Stimulated activated CD8-positive, alpha-beta memory T cell treated with anti-CD3 and anti-CD28 coated beads, Interleukin-4, amount 100 ng/mL, for 24 hours (primary cell): ENCODE measurements around the gene AKAP13.

Source experiments
- DNase-seq: peaks from one replicate; pipeline ENCODE4 v3.0.0-alpha.2; 2020; ENCODE audit warnings: low read depth

Gene AKAP13

GRCh38 chr15:85706779-85707518 lies 326.5 kb downstream of the AKAP13 start:
- DNase-seq: no peak

- DNase-seq: no peak
Measured at GRCh38 chr15:85707519-85708338, 327.3 kb downstream of the AKAP13 start.

DNA sequence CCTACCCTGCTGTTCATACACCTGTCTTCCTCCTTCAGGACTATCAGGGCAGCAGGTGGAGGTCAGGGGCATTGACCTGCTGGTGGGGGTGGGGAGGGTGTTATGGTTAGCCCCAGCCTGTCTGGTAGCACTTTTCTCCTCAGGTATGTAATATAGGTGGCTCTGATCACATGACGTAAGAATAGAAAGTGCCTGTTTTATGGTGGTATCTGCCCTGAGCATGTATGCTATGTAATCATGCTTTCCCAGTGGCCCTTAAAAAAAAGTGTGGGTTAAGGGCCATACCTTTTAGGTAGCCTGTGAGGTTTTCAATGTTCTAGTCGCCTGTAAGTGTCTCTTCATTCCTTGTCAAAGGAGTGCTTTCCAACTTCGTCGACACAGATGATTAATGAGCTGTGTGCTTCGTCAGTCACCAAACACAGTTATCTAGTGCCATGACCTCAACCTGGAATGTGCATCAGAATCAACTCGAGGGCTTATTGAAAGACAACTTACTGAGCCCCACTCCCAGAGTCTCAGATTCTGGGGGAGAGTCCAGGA lies 328.1 kb downstream of the AKAP13 start:
- DNase-seq: no peak

- DNase-seq: no peak
Measured at GRCh38 chr15:85709250-85709649, 328.8 kb downstream of the AKAP13 start.

DNA sequence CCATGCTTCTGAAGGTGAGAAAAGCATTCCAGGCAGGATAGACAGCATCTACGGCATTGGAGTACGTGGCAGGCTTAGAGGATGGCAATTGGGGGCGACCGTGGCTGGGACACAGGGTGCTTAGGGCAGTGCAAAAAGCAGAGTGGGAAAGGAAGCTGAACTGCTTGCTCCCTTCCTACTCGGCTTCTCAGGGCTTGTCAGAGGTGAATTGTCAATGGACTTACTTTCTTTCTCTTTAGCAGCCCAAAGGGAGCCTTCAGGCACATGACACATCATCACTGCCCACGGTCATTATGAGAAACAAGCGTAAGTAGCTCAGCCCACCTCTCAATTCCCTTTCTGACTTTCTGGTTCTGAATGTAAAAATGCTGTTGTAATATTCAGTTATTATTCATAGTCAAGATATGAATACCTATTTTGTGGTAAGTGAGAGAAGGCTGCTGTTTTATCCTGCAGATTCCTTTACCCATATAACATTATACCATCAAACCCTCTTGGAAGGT lies 330.0 kb downstream of the AKAP13 start:
- no peak for DNase-seq

GRCh38 chr15:85711580-85712192 lies 331.3 kb downstream of the AKAP13 start:
- no peak for DNase-seq

- DNase-seq: no peak
Measured at GRCh38 chr15:85716261-85716660, 335.9 kb downstream of the AKAP13 start.

GRCh38 chr15:85717212-85717611 lies 336.8 kb downstream of the AKAP13 start:
- no peak for DNase-seq

DNA sequence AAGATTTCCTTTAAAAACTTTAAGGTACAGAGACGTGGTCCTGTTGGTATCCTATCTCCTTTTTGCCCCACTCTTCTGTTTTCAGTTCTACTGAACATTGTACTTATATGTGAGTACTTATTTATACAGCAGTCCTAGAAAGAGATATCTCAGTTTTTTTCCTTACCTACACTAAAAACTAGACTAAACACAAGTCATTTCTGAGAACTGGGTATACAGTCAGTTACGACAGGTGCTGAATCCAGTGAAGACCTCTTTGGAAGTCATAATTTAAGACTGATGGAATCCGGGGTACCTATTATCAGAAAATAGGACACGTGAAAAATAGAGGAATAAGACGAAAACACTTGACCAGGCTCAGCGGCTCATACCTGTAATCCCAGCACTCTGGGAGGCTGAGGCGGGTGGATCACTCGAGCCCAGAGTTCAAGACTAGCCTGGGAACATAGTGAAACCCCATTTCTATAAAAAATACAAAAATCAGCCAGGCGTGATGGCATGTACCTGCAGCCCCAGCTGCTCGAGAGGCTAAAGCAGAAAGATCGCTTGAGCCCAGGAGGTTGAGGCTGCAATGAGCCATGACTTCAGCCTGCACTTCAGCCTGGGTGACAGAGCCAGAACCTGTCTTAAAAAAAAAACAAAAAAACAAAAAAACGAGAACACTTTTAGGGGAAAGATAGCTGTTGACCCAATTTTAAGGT lies 338.0 kb downstream of the AKAP13 start:
- DNase-seq: no peak

DNA sequence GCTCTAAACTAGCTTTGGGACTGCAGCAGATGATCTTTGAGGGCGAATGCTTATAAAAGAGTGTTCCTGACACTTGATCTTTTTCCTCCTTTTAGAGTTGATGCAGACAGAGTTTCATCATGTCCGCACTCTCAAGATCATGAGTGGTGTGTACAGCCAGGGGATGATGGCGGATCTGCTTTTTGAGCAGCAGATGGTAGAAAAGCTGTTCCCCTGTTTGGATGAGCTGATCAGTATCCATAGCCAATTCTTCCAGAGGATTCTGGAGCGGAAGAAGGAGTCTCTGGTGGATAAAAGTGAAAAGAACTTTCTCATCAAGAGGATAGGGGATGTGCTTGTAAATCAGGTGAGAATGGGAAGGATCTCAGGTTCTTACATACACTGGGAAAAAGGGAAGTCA lies 338.6 kb downstream of the AKAP13 start:
- DNase-seq: no peak

- DNase-seq: no peak
Measured at GRCh38 chr15:85722374-85723152, 342.2 kb downstream of the AKAP13 start.

DNA sequence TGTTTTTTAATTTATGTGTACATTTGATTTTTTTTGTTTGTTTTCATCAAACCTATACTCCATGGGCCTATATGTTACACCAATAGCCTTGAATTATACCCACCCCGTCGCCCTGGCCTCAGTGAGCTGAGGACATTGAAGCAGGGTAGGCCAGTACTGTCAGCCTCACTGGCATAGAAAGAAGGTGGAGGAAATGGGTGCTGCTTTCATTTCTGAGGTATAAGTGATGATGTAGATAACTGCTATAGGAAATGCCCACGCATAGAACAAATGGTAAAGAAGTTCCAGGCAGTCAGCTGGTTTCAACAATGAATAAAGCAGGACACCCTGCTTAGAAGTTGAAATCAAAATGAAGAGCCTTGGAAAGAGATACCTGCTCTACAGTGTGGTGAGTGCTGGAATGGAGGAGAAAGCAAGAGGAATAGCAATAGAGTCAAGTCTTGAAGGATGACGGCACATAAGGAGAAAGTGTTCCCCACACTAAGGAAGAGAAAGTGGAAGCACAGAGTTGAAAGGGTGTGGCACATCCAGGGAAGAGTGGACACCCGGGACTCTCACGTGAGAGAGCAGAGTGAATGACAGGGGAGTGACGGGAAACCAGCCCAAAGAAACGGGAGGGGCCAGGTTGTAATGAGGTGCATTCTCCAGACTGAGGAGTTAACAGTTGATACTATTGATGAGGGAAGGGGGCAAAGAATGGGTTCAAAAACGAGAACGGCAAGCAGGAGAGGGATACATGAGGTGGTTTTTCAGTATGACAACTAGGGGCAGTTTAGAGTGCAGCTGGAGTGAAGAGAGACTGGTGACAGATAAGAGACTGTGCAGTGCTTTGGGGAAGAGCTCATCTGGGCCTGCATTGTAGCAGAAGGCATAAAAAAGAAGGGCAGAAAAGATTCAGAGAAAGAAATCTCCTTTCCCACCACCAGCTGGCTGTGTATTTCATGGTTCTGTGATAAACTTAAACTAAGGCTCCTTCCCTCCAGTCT lies 343.9 kb downstream of the AKAP13 start:
- DNase-seq: no peak

- DNase-seq: no peak
Measured at GRCh38 chr15:85725019-85725418, 344.6 kb downstream of the AKAP13 start.

DNA sequence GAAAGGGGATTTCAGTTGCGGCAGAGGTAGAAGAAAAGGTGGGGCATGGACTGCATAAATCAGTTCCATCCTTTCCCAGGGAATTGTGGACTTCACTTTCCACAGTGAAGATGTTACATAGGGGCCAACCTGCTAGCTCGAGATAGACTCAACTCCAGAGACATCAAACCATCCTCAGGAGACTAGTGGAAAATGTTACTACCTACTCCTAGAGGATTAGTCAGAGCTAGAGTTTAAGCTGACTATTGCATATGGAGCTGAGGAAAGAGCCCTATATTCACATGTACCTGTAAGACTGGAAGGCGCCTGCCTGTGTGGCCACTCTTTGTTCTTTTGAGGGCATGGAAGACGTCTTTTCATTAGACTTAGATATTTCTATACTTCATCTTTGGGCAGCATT lies 345.2 kb downstream of the AKAP13 start:
- DNase-seq: no peak

DNA sequence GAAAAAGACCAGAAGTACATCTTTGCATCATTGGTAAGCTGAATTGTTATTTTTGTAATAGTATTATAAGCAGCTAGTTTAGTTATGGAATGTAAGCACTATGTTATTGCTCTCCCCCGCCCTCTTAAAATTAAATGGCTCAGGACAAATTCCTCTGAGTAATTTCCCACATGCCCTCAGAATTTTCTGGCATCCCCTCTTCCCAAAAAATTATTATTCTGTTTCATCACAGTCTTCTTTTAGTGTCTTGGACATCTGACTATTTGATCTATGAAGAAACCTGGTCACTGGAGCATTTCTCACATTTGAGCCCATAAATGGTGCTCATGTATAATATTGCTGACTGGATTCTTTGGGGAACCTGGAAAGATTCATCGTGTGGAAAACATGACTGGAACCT lies 346.1 kb downstream of the AKAP13 start:
- no peak for DNase-seq

DNA sequence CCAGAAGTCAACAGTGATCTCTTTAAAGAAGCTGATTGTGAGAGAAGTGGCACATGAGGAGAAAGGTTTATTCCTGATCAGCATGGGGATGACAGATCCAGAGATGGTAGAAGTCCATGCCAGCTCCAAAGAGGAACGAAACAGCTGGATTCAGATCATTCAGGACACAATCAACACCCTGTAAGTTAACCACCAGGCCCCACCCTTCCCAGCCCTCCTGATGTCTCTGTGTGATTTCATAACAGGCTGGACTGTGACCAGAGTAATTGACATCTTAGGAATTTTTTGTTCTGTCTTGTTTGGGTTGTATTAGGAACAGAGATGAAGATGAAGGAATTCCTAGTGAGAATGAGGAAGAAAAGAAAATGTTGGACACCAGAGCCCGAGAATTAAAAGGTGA lies 346.7 kb downstream of the AKAP13 start:
- no peak for DNase-seq

DNA sequence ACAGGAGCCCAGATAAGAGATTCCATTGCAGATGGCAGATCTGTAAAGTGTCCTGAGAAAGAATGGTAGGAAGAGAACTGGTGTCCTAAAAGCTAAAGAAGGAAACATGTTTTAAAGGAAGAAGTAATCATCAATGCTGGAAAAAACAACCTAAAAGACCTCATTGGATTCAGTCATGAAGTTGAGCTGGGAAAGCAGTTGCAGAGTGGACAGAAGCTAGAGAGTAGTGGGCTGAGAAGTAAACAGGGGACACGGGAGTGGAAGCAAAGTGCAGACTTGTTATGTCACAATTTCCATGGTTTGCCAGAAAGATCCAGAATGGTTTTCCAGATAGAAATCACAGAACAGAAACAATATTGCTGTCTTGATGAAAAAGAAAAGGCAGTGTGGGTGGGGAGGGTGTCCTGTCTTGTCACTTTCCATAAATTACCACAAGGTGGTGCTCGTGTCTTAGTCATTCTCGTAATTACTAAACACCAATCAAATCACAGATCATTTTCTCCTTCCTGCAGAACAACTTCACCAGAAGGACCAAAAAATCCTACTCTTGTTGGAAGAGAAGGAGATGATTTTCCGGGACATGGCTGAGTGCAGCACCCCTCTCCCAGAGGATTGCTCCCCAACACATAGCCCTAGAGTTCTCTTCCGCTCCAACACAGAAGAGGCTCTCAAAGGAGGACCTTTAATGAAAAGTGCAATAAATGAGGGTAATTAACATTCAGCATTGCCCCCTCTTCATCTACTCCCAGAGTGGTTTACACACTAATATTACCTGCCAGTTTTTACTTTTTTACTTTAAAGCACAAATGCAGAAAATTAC lies 349.8 kb downstream of the AKAP13 start:
- no peak for DNase-seq

GRCh38 chr15:85733416-85733815 lies 353.0 kb downstream of the AKAP13 start:
- DNase-seq: no peak

DNA sequence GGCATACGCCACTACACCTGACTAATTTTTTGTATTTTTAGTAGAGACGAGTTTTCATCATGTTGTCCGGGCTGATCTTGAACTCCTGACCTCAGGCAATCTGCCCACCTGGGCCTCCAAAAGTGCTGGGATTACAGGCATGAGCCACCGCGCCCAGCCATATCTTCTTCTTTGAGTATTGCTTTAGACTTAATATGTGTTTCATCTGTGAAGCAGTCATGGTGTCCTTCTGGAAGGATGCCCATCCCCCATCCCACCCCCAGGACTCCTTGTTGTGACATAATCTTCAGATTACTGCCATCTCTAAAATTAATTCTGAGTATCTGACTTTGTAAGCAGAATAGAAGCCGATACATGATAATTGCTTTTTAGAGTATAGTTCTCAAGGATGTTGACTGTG lies 356.7 kb downstream of the AKAP13 start:
- DNase-seq: no peak
